HG03066 (cell line): ENCODE measurements around the gene FOXK1.

Experiments used
- ATAC-seq: cut with Tn5 transposase; IDR thresholded peaks from one replicate; pipeline ENCODE4 v1.9.1; 2021; ENCODE audit warnings: low read depth; ENCODE audit not compliant: unreplicated experiment

Gene FOXK1

GRCh38 chr7:4694305-4694704, 12.2 kb downstream of the FOXK1 start:
- ATAC-seq, result no peak

- ATAC-seq, result no peak
Measured at GRCh38 chr7:4698707-4699275, 16.7 kb downstream of the FOXK1 start.

- ATAC-seq, result no peak
Measured at GRCh38 chr7:4699841-4700240, 17.7 kb downstream of the FOXK1 start.

DNA sequence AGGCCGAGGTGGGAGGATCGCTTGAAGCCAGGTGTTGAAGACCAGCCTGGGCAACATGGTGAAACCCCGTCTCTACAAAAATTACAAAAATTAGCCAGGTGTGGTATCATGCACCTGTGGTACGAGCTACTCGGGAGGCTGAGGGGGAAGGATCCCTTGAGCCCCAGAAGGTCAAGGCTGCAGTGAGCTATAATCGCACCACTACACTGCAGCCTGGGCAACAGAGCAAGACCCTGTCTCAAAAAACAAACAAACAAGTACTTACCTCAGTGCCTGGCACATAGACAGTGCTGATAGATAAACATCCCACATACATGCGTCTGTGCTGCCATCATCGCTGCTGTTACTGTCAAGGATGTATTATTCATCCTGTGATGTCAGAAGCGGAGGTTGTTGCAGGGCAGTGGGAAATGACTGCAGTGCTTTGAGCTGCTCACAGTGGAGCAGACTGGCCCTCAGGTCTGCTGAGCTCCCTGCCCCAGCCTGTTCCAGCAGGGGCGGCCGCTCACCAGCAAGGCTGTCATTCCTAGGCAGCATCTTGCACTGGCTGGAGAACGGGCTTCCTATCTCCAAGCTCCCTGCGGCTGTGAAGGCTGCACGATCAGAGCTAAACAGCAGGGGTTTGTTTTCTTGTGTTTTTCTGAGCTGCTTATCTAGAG, 18.6 kb downstream of the FOXK1 start:
- no peak for ATAC-seq

GRCh38 chr7:4702961-4703512, 20.9 kb downstream of the FOXK1 start:
- no peak for ATAC-seq

GRCh38 chr7:4703532-4703931, 21.4 kb downstream of the FOXK1 start:
- ATAC-seq, result no peak

GRCh38 chr7:4706384-4707216, 24.5 kb downstream of the FOXK1 start:
- ATAC-seq, result no peak

DNA sequence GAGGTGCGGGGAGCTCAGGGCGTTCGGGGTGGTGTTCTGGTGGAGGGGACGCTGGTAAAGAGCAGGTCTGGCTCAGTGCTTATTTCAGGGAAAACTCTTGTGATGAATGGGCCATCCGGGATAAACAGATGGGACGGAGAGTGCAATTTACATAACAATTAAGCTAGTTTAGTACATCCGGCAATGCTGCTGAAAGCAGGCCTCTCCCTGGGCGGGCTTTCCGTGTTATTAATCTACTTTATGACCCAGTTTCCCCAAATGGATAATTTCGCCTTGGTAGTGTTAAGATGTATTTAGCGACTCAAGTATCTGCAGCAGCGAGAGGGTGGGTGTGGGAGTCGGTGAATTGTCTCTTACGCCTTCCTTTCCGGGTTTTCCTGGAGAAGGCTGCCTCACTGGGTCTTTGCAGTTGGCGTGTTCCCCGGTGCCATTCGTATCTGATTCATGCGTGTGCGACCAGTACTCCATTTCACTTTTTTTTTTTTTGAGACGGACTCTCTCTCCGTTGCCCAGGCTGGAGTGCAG, 25.2 kb downstream of the FOXK1 start:
- no peak for ATAC-seq

DNA sequence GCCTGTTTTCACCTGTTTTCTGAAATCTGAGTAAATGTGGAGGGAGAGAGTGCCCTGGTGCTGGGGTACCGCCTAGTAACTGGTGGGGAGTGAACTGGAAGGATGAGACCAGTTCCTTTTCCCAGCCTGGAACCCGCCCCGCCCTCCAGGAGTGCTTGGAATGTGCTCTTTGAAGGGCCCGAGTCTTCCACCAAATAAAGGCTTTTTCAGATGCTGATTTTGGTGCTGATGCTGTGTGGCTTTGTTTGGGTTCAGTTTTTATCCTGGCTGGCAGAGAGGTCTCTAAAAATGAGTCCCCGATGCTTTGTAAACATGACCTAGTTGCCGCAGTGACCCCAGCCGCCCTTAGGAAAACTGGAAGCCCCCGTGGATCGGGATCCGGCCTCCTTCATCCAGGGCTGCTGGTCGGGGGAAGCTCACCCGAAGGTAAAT, 25.9 kb downstream of the FOXK1 start:
- ATAC-seq, result no peak

- no peak for ATAC-seq
Measured at GRCh38 chr7:4709187-4709586, 27.1 kb downstream of the FOXK1 start.

GRCh38 chr7:4711093-4711492, 29.0 kb downstream of the FOXK1 start:
- no peak for ATAC-seq

DNA sequence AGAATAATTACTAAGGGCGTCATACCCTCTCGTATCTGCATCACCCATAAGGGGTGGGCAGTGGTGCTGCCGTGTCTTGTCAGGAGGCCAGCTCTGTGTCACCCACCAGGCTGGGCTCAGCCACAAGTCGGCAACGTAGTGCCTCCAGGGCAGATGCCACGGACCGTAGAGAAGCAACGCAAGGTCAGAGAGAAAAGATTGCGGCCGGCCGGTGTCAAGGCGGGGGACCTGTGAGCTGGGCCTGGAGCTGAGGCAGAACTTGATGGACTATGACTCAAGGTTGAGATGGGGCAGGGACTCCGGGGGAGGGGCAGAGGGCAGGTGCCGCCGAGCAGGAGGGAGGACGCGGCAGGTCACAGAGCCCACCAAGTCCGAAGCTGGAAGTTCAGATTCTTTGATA, 29.5 kb downstream of the FOXK1 start:
- no peak for ATAC-seq

DNA sequence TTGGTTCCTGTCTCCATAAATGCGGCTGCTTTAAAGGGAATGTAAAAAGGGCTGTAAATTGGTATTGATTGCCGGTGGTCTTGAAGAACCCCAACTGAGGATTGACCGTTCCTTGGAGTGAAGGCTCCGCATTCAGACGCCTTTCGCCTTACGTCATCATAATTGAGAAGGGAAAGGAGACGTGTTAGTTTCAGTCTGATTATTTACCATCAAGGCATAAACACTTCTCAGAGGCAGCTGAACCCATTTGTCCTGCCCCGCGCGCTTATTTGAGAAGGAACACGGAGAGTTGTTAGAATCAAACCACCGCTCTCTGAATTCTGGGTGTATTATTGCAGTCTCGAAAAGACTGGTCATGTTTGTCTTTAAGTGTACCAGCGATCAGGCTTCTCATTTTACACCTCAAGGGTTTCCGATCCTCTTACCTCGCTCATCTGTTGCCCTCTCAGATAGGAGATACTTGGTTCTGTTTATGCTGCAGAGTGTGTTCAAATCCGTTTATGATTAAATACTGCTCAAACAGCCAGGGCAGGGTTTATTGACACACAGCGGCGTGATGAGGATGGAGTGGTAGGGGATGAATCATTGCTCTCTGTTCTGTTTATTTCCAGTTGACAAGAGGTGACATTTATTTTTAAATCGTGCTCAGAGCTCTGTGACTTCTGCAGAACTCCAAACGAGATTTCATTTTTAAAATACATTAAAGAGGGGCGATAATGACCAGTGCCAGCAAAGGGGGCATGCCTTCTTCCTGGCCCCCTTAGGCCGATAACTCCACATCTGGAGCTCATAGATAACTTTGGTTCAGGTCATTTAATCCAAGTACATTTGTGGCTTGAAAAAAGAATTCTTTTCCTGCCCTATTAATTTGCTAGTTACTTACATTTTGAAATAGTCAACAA, 30.4 kb downstream of the FOXK1 start:
- no peak for ATAC-seq

DNA sequence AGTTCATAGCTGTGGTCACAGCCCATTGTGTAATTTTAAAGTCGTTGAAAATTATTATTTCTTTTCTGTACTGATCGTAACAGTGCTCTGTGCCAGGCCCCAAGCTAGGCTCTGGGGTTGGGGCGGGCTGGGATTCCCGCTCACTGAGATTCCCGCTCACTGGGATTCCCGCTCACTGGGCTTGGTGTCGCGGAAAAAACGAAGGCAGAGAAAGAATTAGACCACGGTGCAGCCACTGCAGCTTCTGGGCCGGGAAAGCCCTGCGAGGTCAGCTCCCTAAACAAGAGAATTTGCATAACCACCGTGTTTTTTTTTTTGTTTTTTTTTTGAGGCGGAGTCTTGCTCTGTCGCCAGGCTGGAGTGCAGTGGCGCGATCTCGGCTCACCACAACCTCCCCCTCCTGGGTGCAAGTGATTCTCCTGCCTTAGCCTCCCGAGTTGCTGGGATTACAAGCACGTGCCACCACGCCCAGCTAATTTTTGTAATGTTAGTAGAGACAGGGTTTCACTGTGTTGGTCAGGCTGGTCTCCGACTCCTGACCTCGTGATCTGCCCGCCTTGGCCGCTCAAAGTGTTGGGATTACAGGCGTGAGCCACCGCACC, 31.2 kb downstream of the FOXK1 start:
- peak; percentile 66 for ATAC-seq

GRCh38 chr7:4714161-4714700, 32.1 kb downstream of the FOXK1 start:
- ATAC-seq, result no peak

- no peak for ATAC-seq
Measured at GRCh38 chr7:4714767-4715409, 32.8 kb downstream of the FOXK1 start.

DNA sequence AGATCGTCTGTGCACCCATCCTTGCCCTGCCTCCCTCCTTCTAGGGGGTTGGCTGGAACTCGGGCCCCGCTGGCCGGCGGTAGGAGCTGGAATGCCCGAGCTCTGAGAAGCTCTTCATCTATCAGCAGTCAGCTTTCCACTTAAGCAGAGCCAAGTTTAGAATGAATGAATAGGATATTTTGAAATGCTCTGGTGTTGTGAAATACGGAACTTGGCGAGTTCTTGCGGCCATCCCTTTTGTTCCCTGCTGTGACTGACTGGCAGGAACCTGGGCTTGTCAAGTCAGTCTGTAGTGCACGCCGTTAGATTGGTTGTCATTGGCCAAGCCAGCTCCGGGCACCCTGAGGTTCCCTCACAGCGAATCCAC, 33.3 kb downstream of the FOXK1 start:
- ATAC-seq, result no peak

GRCh38 chr7:4716946-4717795, 35.1 kb downstream of the FOXK1 start:
- no peak for ATAC-seq
